ENCODE results near the gene ZNF597. TPM values are rescaled to one million over a fixed set of nuclear protein-coding genes. Genes with fewer than 3 reads are reported as not detected.

Gene ZNF597
- total RNA-seq, 2 experiments from 2014 or later: 2.3 to 2.5 TPM

DNA sequence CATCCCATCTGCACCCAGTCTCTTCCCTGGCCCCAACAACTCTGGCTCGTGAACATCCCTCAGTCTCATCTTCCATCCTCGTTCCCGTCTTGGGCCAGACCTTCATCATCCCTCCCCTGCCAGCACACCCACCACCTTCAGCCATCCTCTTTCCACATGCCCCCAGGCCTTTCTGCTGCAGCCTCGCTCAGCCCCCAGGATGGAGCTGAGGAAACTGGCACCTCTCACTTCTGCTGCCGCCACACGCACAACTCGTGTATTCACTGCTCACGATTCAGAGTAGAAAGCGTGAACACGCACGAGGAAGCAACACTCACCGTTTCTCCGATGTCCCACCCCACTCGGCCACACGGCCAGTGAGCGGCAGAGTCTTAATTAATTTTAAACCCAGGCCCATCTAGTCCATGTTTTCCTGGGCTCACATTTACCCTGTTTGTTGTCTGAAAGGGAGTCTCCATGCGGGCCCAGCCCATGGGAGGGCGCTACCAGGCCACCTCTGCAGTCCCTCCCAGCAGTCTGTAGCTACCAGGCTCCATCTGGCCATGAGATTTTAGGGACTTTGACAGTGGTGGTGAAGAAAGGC is 39.4 kb upstream of the ZNF597 start:
- no peaks in the 10 kb centered on the region for H3K4me1 ChIP-seq (ENCODE audit: insufficient read depth, low read length)
- ATAC-seq (ENCODE audit: poor library complexity) (no peak), DNase-seq (no peak)
- ChIA-PET POLR2A (no interaction called here), CTCF (interaction anchor here (1.0 kb wide), 1 partner anchor 17 kb away, joined by 4 read pairs; no protein-coding TSS in a partner anchor)
- intact Hi-C loops (cut with DNase I, micrococcal nuclease): no loop called here
- H3K27ac ChIP-seq (ENCODE audit: low read depth in 1 of 2, low read length in 2 of 2): no peak overlapping the region
- H3K27me3 ChIP-seq (ENCODE audit: control insufficient read depth in 1 of 2, insufficient read depth in 2 of 2, low read length in 2 of 2): no peaks in the 10 kb centered on the region
- peaks cover 72% of the 10 kb centered on the region for H3K36me3 Mint-ChIP-seq (ENCODE audit: low read depth)
- no peaks in the 10 kb centered on the region for H3K9me3 ChIP-seq (ENCODE audit: control insufficient read depth in 1 of 2, insufficient read depth in 1 of 2, low read length in 2 of 2)
- H3K9me3 Mint-ChIP-seq: no peaks in the 10 kb centered on the region
- H3K27me3 Mint-ChIP-seq: no peaks in the 10 kb centered on the region
- no peak overlapping the region for H3K27ac Mint-ChIP-seq
- no peak overlapping the region for H3K4me3 Mint-ChIP-seq
- no peaks in the 10 kb centered on the region for H3K4me1 Mint-ChIP-seq (ENCODE audit: low read depth)
- peaks cover 68% of the 10 kb centered on the region for H3K36me3 ChIP-seq (ENCODE audit: insufficient read depth, low read length)
- no peak overlapping the region for H3K4me3 ChIP-seq (ENCODE audit: low read length)
- no peak for TF ChIP-seq CTCF (IDR thresholded peaks at IDR 0.05)

- Histone ChIP-seq H3K4me3 (ENCODE audit: low read length) (no peak overlapping the region), H3K27ac (ENCODE audit: low read depth in 1 of 2, low read length in 2 of 2) (no peak overlapping the region), H3K4me1 (ENCODE audit: insufficient read depth, low read length) (no peaks in the 10 kb centered on the region), H3K27me3 (ENCODE audit: control insufficient read depth in 1 of 2, insufficient read depth in 2 of 2, low read length in 2 of 2) (no peaks in the 10 kb centered on the region), H3K9me3 (ENCODE audit: control insufficient read depth in 1 of 2, insufficient read depth in 1 of 2, low read length in 2 of 2) (no peaks in the 10 kb centered on the region), H3K36me3 (ENCODE audit: insufficient read depth, low read length) (peaks cover 71% of the 10 kb centered on the region)
- H3K27ac Mint-ChIP-seq: no peak overlapping the region
- ChIA-PET CTCF (no interaction called here), POLR2A (no interaction called here)
- H3K9me3 Mint-ChIP-seq: no peaks in the 10 kb centered on the region
- H3K27me3 Mint-ChIP-seq: no peaks in the 10 kb centered on the region
- DNase-seq (no peak), ATAC-seq (ENCODE audit: poor library complexity) (no peak)
- H3K4me3 Mint-ChIP-seq: no peak overlapping the region
- H3K36me3 Mint-ChIP-seq (ENCODE audit: low read depth): peaks cover 76% of the 10 kb centered on the region
- TF ChIP-seq CTCF (IDR thresholded peaks at IDR 0.05): no peak
- intact Hi-C loops (cut with DNase I, micrococcal nuclease): no loop called here
- H3K4me1 Mint-ChIP-seq (ENCODE audit: low read depth): no peaks in the 10 kb centered on the region
Observed at GRCh38 chr16:3481696-3482658, 38.7 kb upstream of the ZNF597 start.

- Mint-ChIP-seq H3K36me3 (ENCODE audit: low read depth) (peaks cover 77% of the 10 kb centered on the region), H3K4me1 (ENCODE audit: low read depth) (no peaks in the 10 kb centered on the region), H3K4me3 (no peak overlapping the region), H3K27me3 (no peaks in the 10 kb centered on the region), H3K27ac (no peak overlapping the region), H3K9me3 (no peaks in the 10 kb centered on the region)
- Histone ChIP-seq H3K4me3 (ENCODE audit: low read length) (no peak overlapping the region), H3K36me3 (ENCODE audit: insufficient read depth, low read length) (peaks cover 67% of the 10 kb centered on the region), H3K27ac (ENCODE audit: low read depth in 1 of 2, low read length in 2 of 2) (no peak overlapping the region), H3K9me3 (ENCODE audit: control insufficient read depth in 1 of 2, insufficient read depth in 1 of 2, low read length in 2 of 2) (no peaks in the 10 kb centered on the region), H3K4me1 (ENCODE audit: insufficient read depth, low read length) (no peaks in the 10 kb centered on the region), H3K27me3 (ENCODE audit: control insufficient read depth in 1 of 2, insufficient read depth in 2 of 2, low read length in 2 of 2) (no peaks in the 10 kb centered on the region)
- DNase-seq (no peak), ATAC-seq (ENCODE audit: poor library complexity) (no peak)
- CTCF ChIA-PET: interaction anchor here (1.1 kb wide), 1 partner anchor 20 kb away, joined by 3 read pairs; the partner anchor contains the start of gene CLUAP1
- TF ChIP-seq CTCF (IDR thresholded peaks at IDR 0.05): no peak
- intact Hi-C loops (cut with DNase I, micrococcal nuclease): no loop called here
- POLR2A ChIA-PET: no interaction called here
Observed at GRCh38 chr16:3480901-3481695, 37.8 kb upstream of the ZNF597 start.

Measured in CD4-positive, alpha-beta T cell (primary cell).